ENCODE measurements around the gene IGFBP6.
"Not testable (repeated sequence)": the region's sequence is repeated elsewhere in the genome, so short reads cannot be mapped to it uniquely, and the experiment has no call there.

IGFBP6 gene

GRCh38 chr12:53070877-53071492 is 26.5 kb upstream of the IGFBP6 start:
- DNase-seq (ENCODE audit: low read depth in 2 of 2) = no peak

DNA sequence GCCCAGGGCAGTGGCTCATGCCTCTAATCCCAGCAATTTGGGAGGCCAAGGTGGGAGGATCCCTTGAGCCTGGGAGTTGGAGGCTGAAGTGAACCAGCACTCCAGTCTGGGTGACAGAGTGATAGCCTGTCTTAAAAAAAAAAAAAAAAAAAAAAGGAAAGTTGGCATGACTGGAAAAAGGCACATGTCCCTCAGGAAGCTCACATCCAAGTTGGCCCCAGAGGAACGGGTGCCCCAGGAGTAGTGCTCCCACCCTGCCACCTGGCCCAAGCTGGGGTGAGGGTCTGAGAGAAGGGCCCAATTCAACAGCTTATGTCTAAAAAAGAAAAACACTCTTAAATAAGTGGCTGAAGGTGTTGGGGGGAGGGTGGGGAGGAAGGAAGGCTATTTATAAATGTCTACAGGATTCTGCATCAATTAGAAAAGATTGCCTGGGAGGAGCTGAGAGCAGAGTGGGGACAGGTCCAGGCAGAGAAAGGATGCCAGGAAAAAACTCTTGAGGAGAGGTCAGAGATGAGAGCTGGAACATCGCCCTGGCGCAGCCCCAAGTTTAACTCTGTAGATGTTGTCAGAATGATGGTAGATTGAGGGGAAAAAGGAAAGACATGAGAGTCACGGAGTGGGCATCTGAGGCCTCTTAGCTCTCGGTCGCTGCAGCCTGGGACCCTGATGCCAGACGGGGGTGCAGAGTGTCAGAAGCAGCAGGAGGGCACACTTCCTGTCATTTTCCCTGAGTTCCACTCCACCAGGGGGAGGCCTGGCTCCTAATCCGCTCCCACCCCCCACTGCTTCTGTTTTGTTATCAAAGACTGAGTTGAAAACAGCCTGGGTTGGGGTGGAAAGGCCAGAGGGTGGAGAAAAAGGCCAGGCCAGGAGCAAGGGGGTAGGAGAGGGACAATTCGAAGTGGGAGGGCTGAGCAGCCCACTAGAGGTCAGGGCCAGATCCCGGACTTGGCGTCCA is 25.6 kb upstream of the IGFBP6 start:
- no peak for DNase-seq (ENCODE audit: low read depth in 2 of 2)

DNA sequence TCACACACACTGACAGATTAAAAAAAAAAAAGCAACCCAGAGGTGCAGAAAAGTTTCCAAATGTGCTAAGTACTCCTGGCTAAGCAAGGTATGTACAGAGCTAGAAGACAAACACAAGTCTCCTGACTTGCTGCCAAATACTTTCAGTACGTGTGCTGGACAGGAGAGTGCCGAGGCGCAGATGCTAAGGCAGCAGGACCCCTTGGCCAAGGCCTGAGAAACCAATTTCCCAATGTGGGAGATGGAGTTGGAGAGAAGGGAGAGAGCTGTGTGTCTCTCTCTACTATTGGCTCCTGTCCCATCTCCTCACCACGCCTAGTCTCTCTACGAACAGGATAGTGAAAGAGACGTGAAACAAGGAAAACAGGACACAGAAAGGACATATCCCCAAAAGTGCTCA is 23.6 kb upstream of the IGFBP6 start:
- no peak for DNase-seq (ENCODE audit: low read depth in 2 of 2)

DNA sequence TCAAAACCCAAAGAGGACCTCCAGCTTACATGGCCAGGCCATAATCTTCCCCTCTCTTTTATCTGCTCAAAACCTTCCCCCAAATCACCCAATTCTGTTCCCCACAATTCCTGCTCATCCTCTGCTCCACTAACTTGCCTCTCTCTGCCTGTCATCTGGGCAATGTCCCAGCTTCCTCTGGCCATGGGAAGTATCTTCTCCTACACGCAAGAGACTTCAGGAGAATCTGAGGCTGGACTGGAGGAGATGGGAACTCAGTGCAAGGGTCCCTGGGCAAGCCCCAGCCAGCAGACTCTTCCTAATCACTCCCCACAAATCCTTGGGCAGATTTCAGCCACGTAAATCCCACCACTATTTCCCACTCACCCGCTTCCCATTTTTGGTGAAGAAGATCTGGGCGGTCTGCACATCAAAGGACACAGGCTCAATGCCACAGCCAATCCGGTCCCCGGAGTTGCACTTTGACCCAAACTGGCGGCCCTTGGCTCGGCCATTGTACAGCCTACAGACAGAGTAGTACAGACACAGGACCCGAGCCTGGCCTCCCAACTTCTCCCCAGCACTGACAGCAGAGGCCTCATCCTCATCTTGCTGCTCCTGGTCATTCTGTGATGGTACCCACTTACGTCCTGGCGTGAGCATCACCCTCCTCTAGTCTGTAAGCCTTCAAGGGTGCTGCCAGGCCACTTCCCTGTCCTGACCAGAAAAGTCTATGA is 23.0 kb upstream of the IGFBP6 start:
- no peak for DNase-seq (ENCODE audit: low read depth in 2 of 2)

GRCh38 chr12:53074999-53075370 is 22.5 kb upstream of the IGFBP6 start:
- no peak for DNase-seq (ENCODE audit: low read depth in 2 of 2)

DNA sequence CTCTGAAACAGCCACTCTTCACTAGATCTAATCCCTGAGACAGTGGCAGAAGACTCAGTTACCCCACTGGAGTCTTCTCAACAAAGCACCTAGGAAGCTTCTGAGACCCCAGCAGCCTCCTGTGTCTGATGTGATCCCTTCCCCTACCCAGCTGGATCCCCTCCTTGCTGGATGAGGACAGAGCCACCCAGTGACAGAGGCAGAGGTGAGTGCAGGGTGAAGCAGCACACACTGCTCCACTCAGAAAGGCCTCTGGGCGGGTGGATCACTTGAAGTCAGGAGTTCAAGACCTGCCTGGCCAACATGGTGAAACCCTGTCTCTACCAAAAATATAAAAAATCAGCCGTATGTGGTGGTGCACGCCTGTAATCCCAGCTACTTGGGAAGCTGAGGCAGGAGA is 21.0 kb upstream of the IGFBP6 start:
- DNase-seq (ENCODE audit: low read depth in 2 of 2) = no peak

- DNase-seq (ENCODE audit: low read depth in 2 of 2) = no peak
These were observed 20.4 kb upstream of the IGFBP6 start for GRCh38 chr12:53077030-53077429.

GRCh38 chr12:53078425-53079225 is 18.8 kb upstream of the IGFBP6 start:
- no peak for DNase-seq (ENCODE audit: low read depth in 2 of 2)

DNA sequence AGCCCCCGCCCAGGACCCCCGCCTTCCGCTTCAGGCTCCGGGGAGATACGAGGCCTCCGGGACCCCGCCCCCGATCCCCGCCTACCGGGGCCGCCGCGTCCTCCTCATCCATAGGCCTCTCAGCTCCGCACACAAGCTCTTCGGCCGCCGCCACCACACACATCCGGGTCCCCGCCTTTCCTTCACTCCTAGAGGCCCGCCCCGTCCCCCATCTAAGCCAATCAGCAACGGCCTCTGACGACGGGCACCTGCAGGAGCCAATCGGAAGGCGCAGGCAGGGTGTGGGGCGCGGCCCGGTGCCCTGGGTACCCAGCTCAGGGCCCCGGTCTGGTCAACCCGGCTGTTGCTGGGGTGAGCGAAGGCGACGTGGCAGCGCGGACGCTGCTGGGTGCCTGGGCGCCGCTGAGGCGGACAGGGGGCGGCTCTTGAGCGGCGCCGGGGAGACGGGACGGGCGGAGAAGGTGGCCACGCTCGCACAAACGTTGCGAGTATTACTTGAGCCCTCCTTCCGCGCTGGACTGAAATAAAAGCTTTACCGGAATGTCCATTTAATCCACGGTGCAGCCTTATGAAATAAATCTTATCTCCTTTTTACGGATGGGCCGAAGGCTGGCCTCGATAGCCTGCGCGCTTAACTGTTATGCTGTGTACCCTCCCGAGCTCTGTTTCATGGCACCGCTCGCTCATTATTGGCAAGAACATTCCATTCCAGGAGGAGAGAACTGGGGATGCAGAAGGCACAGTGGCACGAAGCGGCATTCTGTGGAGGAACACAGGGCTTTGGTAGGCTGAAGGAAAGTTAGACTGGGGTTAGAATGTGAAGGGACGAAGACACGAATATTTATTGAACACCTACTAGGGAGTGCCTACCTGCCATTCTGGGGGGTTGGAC is 18.0 kb upstream of the IGFBP6 start, which contains the start of gene SPRYD3:
SPRYD3 (minus strand) TSS at position 165 of the 892 bp plus-strand sequence; CDS start at position 108, 57 bp downstream.
- peak; percentile 92 to 95 for DNase-seq (ENCODE audit: low read depth in 2 of 2)

GRCh38 chr12:53082637-53083175 is 14.8 kb upstream of the IGFBP6 start:
- no peak for DNase-seq (ENCODE audit: low read depth in 2 of 2)

GRCh38 chr12:53086361-53086760 is 11.1 kb upstream of the IGFBP6 start:
- no peak for DNase-seq (ENCODE audit: low read depth in 2 of 2)

GRCh38 chr12:53090105-53090504 is 7.4 kb upstream of the IGFBP6 start:
- no peak for DNase-seq (ENCODE audit: low read depth in 2 of 2)

GRCh38 chr12:53090554-53090953 is 6.9 kb upstream of the IGFBP6 start:
- DNase-seq (ENCODE audit: low read depth in 2 of 2) = no peak

DNA sequence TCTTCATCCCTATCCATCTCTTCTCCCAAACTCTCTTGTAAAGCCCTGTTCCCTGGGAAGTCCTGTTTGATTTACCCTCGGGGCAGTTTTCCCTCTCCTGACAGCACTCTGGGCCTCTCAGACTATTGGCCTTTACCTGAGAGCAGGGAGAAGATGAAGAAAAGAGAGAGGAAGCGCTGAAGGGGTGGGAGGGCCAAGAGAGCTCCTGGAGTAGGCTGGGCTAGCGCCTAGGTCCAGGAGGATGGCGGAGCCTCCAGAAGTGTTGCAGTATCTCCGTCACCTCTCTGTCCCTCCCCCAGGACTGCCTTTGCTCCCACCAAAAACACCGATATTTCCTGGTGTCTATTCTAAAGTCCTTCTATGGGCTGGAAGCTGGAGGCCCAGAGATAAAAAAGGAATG is 5.7 kb upstream of the IGFBP6 start:
- no peak for DNase-seq (ENCODE audit: low read depth in 2 of 2)

- no peak for DNase-seq (ENCODE audit: low read depth in 2 of 2)
These were observed 3.6 kb upstream of the IGFBP6 start for GRCh38 chr12:53093777-53094393.

DNA sequence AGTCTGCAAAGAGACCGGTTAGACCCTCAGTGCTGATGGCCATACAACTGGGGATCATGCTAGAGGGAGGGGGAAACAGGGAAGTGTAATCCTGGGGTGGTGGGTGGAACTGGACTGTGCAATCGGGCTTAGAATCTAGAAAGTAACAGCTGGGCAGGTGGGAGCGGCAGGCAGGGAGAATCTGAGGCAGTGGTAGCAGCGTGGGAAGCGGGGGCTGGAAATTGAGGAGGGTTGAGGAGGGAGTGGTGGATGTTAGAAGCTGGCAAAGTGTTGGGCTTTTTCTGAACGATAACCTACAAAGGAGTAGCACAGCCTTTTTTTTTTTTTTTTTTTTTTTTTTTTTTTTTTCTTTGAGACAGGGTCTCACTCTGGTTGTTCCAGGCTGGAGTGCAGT is 3.1 kb upstream of the IGFBP6 start:
- DNase-seq (ENCODE audit: low read depth in 2 of 2) = no peak

DNA sequence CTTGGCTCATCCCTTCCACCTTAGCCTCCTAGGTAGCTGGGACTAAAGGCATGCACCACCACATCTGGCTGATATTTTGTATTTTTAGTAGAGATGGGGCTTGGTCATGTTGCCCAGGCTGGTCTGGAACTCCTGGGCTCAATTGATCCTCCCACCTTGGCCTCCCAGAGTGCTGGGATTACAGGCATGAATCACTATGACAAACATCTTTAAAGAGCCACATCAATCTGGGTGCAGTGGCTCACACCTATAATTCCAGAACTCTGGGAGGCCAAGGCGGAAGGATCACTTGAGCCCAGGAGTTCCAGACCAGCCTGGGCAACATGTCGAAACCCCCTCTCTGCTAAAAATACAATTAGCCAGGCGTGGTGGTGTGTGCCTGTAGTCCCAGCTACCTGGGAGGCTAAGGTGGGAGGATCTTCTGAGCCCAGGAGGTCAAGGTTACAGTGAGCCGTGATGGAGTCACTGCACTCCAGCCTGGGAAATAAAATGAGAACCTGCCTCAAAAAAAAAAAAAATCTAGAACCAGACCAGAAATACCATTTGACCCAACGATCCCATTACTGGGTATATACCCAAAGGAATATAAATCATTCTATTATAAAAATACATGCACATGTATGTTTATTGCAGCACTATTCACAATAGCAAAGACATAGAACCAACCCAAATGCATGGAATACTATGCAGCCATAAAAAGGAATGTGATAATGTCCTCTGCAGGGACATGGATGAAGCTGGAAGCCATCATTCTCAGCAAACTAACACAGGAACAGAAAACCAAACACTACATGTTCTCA is 2.5 kb upstream of the IGFBP6 start:
- not testable (repeated sequence) for DNase-seq (ENCODE audit: low read depth in 2 of 2)

DNA sequence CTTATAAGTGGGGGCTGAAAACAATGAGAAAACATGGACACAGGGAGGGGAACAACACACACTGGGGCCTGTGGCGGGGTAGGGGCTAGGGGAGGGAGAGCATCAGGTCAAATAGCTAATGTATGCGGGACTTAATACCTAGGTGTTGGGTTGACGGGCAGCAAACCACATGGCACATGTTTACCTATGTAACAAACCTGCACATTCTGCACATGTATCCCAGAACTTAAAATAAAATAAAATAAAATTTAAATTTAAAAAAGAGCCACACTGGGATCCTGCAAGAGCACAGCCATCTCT is 1.9 kb upstream of the IGFBP6 start:
- DNase-seq (ENCODE audit: low read depth in 2 of 2) = not testable (repeated sequence)

DNA sequence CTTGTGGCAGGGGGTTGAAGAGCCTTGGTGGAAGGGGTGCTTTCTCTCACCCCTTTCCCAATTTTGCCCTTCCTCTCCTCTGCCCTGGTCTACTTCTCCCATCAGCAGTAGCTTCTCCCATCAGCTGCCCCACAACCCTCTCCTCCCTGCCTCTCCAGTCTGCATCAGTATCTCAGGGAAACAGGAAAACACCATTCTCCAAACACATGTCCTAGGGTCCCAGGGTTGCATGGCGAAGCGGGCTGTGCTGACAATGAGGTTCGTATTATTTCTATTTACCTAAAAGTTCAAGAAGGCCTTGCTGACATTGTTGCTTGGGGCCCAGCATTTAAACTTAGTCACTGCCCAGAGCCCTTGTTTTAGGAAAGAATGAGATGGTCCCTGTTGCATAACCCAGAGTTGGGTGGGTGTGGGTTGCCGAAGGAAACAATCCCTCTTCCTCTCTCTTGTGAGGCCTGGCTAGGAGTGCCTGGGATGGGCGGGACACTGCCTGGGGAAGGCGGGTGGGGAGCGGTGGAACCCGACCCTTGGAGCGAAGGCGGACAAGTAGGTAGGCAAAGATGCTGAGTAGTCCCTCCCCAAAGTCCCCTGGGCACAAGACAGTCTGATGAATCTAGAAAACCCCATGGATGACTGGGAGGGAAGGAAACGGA is 1.3 kb upstream of the IGFBP6 start:
- no peak for DNase-seq (ENCODE audit: low read depth in 2 of 2)

All from activated CD4-positive, alpha-beta T cell treated with anti-CD3 and anti-CD28 coated beads for 24 hours (primary cell).